ENCODE data around the gene NIBAN1.

GRCh38 chr1:184933944-184934343, 40.4 kb downstream of the NIBAN1 start:
- TF ChIP-seq, protein P1, sequence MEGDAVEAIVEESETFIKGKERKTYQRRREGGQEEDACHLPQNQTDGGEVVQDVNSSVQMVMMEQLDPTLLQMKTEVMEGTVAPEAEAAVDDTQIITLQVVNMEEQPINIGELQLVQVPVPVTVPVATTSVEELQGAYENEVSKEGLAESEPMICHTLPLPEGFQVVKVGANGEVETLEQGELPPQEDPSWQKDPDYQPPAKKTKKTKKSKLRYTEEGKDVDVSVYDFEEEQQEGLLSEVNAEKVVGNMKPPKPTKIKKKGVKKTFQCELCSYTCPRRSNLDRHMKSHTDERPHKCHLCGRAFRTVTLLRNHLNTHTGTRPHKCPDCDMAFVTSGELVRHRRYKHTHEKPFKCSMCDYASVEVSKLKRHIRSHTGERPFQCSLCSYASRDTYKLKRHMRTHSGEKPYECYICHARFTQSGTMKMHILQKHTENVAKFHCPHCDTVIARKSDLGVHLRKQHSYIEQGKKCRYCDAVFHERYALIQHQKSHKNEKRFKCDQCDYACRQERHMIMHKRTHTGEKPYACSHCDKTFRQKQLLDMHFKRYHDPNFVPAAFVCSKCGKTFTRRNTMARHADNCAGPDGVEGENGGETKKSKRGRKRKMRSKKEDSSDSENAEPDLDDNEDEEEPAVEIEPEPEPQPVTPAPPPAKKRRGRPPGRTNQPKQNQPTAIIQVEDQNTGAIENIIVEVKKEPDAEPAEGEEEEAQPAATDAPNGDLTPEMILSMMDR (IDR thresholded peaks at IDR 0.05; ENCODE audit: low read depth, low read length) = no peak
- TF ChIP-seq EZH2phosphoT487 (IDR thresholded peaks at IDR 0.05; ENCODE audit: low read depth) = no peak

Data from OCI-LY3 (cell line).